ENCODE results near the gene SLC7A6.

The SLC7A6 gene

GRCh38 chr16:68242926-68243858 lies 21.1 kb upstream of the SLC7A6 start:
- no peak for TF ChIP-seq ZFX (IDR thresholded peaks at IDR 0.05; ENCODE audit: borderline replicate concordance)
- TF ChIP-seq, protein P1, sequence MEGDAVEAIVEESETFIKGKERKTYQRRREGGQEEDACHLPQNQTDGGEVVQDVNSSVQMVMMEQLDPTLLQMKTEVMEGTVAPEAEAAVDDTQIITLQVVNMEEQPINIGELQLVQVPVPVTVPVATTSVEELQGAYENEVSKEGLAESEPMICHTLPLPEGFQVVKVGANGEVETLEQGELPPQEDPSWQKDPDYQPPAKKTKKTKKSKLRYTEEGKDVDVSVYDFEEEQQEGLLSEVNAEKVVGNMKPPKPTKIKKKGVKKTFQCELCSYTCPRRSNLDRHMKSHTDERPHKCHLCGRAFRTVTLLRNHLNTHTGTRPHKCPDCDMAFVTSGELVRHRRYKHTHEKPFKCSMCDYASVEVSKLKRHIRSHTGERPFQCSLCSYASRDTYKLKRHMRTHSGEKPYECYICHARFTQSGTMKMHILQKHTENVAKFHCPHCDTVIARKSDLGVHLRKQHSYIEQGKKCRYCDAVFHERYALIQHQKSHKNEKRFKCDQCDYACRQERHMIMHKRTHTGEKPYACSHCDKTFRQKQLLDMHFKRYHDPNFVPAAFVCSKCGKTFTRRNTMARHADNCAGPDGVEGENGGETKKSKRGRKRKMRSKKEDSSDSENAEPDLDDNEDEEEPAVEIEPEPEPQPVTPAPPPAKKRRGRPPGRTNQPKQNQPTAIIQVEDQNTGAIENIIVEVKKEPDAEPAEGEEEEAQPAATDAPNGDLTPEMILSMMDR (IDR thresholded peaks at IDR 0.05) = no peak
- H3K27ac ChIP-seq = no peak overlapping the region

GRCh38 chr16:68244481-68244902 lies 19.8 kb upstream of the SLC7A6 start:
- TF ChIP-seq, protein P1 (IDR thresholded peaks at IDR 0.05) = no peak
- no peak for TF ChIP-seq ZFX (IDR thresholded peaks at IDR 0.05; ENCODE audit: borderline replicate concordance)
- H3K27ac ChIP-seq = peak overlapping the region; percentile 31

GRCh38 chr16:68244903-68245853 lies 19.1 kb upstream of the SLC7A6 start, which contains the start of gene PLA2G15:
Gene PLA2G15 (plus strand): TSS chr16:68245373. CDS start chr16:68245427, 54 bp downstream.
- H3K27ac ChIP-seq = peak within 1 kb of the TSS; percentile 31
- TF ChIP-seq, protein P1 (IDR thresholded peaks at IDR 0.05) = no peak
- TF ChIP-seq ZFX (IDR thresholded peaks at IDR 0.05; ENCODE audit: borderline replicate concordance) = no peak

GRCh38 chr16:68246121-68246520 lies 18.2 kb upstream of the SLC7A6 start:
- no peak for TF ChIP-seq ZFX (IDR thresholded peaks at IDR 0.05; ENCODE audit: borderline replicate concordance)
- H3K27ac ChIP-seq = no peak overlapping the region

GRCh38 chr16:68246666-68247065 lies 17.7 kb upstream of the SLC7A6 start:
- no peak overlapping the region for H3K27ac ChIP-seq
- no peak for TF ChIP-seq ZFX (IDR thresholded peaks at IDR 0.05; ENCODE audit: borderline replicate concordance)
- TF ChIP-seq, protein P1 (IDR thresholded peaks at IDR 0.05) = no peak

DNA sequence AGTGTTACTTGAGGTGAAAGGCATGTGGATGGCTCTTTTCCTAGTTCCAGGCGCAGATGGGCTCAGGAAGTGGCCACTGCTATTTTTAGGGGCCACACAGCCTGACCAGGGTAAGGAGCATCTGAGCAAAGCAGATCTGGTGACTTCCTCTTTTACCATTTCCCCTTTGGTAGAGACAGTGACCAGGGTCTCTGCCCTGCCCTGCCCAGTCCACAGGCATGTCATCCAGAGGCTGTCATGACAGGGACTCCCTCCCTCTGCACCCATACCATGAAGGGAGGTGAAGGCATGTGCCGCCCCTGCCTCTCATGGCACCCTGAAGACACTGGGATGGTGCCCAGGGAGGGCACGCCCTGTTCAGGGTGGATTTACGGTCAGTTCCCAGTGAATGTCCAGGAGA lies 16.9 kb upstream of the SLC7A6 start:
- no peak overlapping the region for H3K27ac ChIP-seq
- TF ChIP-seq, protein P1 (IDR thresholded peaks at IDR 0.05) = no peak
- no peak for TF ChIP-seq ZFX (IDR thresholded peaks at IDR 0.05; ENCODE audit: borderline replicate concordance)

GRCh38 chr16:68247932-68248331 lies 16.4 kb upstream of the SLC7A6 start:
- TF ChIP-seq, protein P1 (IDR thresholded peaks at IDR 0.05) = no peak
- TF ChIP-seq ZFX (IDR thresholded peaks at IDR 0.05; ENCODE audit: borderline replicate concordance) = no peak
- H3K27ac ChIP-seq = no peak overlapping the region
